SHP77 (cell line): Measurements from ENCODE around the gene CFAP299.

Experiments used
- DNase-seq, 2 experiments: peaks; one replicate each; lab custom pipeline; 2025; lab: John Stamatoyannopoulos, UW

The CFAP299 gene

GRCh38 chr4:80515496-80515895 lies 180.0 kb downstream of the CFAP299 start:
- no peak for DNase-seq

- no peak for DNase-seq
Measured at GRCh38 chr4:80521438-80521837, 185.9 kb downstream of the CFAP299 start.

- no peak for DNase-seq
Measured at GRCh38 chr4:80526697-80527096, 191.2 kb downstream of the CFAP299 start.

GRCh38 chr4:80529026-80529425 lies 193.5 kb downstream of the CFAP299 start:
- no peak for DNase-seq

GRCh38 chr4:80532674-80533333 lies 197.3 kb downstream of the CFAP299 start:
- no peak for DNase-seq

- no peak for DNase-seq
Measured at GRCh38 chr4:80535551-80535950, 200.0 kb downstream of the CFAP299 start.

- DNase-seq: no peak
Measured at GRCh38 chr4:80538276-80538926, 202.9 kb downstream of the CFAP299 start.

- DNase-seq: no peak
Measured at GRCh38 chr4:80539190-80539589, 203.7 kb downstream of the CFAP299 start.

- DNase-seq: no peak
Measured at GRCh38 chr4:80540349-80540748, 204.8 kb downstream of the CFAP299 start.

GRCh38 chr4:80540785-80541469 lies 205.4 kb downstream of the CFAP299 start:
- DNase-seq: no peak

- no peak for DNase-seq
Measured at GRCh38 chr4:80542747-80543146, 207.2 kb downstream of the CFAP299 start.

- no peak for DNase-seq
Measured at GRCh38 chr4:80560337-80560736, 224.8 kb downstream of the CFAP299 start.

GRCh38 chr4:80566203-80566872 lies 230.8 kb downstream of the CFAP299 start:
- no peak for DNase-seq

GRCh38 chr4:80568891-80569290 lies 233.4 kb downstream of the CFAP299 start:
- DNase-seq: no peak

GRCh38 chr4:80576796-80577195 lies 241.3 kb downstream of the CFAP299 start:
- DNase-seq: no peak

GRCh38 chr4:80578001-80578400 lies 242.5 kb downstream of the CFAP299 start:
- no peak for DNase-seq

- no peak for DNase-seq
Measured at GRCh38 chr4:80585542-80585941, 250.0 kb downstream of the CFAP299 start.

- no peak for DNase-seq
Measured at GRCh38 chr4:80586716-80587115, 251.2 kb downstream of the CFAP299 start.

- DNase-seq: no peak
Measured at GRCh38 chr4:80587871-80588385, 252.4 kb downstream of the CFAP299 start.

- no peak for DNase-seq
Measured at GRCh38 chr4:80592950-80593349, 257.4 kb downstream of the CFAP299 start.

- no peak for DNase-seq
Measured at GRCh38 chr4:80594701-80595100, 259.2 kb downstream of the CFAP299 start.

- no peak for DNase-seq
Measured at GRCh38 chr4:80608281-80608980, 272.9 kb downstream of the CFAP299 start.
